GM12872 (cell line): ENCODE data around the gene CLEC4M.

Experiments used
- CTCF ChIP-seq: IDR thresholded peaks from 3 replicates; pipeline ENCODE4 v1.5.1; 2011; ENCODE audit warnings: low read depth, mild to moderate bottlenecking, low read length, moderate library complexity; ENCODE audit not compliant: insufficient read depth

The CLEC4M gene

GRCh38 chr19:7788933-7789323, 25.9 kb downstream of the CLEC4M start:
- TF ChIP-seq CTCF: no peak

- no peak for TF ChIP-seq CTCF
Observed at GRCh38 chr19:7789447-7789846, 26.4 kb downstream of the CLEC4M start.

- no peak for TF ChIP-seq CTCF
Observed at GRCh38 chr19:7790416-7790815, 27.4 kb downstream of the CLEC4M start.

DNA sequence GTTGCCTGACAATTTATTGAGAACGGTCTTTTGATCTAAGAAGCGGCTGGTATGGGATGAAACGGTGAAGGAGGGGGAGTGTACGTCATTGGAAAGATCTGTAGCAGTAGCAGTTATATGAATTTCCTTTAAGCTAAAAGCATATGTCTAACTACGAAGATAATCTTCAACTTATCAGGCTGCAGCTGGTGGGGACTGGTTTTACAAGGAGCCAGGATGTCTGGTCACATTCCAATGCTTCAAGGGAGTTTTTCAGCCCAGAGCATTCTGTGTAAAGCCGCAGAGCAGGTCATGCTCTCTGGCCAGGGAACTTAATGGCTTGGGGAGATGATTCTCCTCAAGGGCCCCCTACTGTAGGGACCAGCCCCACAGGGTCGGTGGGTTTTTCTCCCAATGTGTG, 29.2 kb downstream of the CLEC4M start:
- TF ChIP-seq CTCF: no peak

GRCh38 chr19:7793493-7793892, 30.4 kb downstream of the CLEC4M start:
- TF ChIP-seq CTCF: no peak

GRCh38 chr19:7795555-7796161, 32.6 kb downstream of the CLEC4M start:
- no peak for TF ChIP-seq CTCF

- TF ChIP-seq CTCF: peak; percentile 37; the same call in 1 of the 3 replicates
Observed at GRCh38 chr19:7799640-7800355, 36.8 kb downstream of the CLEC4M start.
